Left ventricle myocardium superior (tissue), 1 donor: ENCODE data around the gene SYT12. TPM values are rescaled to one million over a fixed set of nuclear protein-coding genes. Genes with fewer than 3 reads are reported as not detected.
A peak's percentile ranks its signal among the peaks of the same experiment; 100 is the strongest.

Source experiments
- ATAC-seq: fragments of 200-7000 bp; cut with Tn5 transposase; one replicate; pipeline ENCODE4 v1.9.1; 2020; ENCODE audit warnings: mild to moderate bottlenecking, moderate library complexity
- DNase-seq: peaks from one replicate; pipeline ENCODE4 v3.0.0-alpha.2; 2020
- intact Hi-C: fragments of 100-400 bp; cut with micrococcal nuclease; formaldehyde crosslinking; loops from one replicate; pipeline ENCODE4 v1.11.0; 2022
- total RNA-seq: library from RNA; stranded (reverse); fragmentation: NEBNext Ultra II Directional; extraction: Animal tissue kit (Norgen Biotek cat#: 25700); gene quantifications from one replicate; pipeline ENCODE4 v1.2.1, GENCODE V29; 2021
- donor health status: DM: no; HTN: yes; CAD: no; lungs with severe emphysema.

SYT12 gene
- total RNA-seq, 1 donor from 2014 or later, result 0.37 TPM

DNA sequence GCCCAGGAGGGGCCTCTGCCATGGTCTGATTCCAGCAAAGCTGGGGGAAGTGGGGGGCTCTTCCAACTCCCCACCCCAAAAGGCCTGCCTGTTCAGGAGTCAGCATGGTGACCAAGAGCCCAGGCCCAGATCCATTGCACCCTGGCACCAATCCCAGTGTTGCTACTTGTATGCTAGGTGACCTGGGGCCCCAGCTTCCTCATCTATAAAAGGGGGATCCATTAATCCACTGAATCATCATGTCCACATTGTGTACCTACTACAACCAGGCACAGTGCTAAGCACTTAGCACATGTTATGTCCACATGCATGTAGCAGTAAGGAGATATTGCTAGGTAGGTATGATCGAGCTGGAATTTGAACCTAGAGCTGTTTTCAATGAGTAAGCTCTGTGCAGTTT, 2.0 kb downstream of the SYT12 start:
- ATAC-seq, result no peak
- no peak for DNase-seq
- intact Hi-C loops, result no loop called here

GRCh38 chr11:67025750-67026149, 2.8 kb downstream of the SYT12 start:
- DNase-seq, result no peak
- intact Hi-C loops, result no loop called here
- ATAC-seq, result no peak

GRCh38 chr11:67026941-67027340, 4.0 kb downstream of the SYT12 start:
- DNase-seq, result no peak
- intact Hi-C loops, result no loop called here
- ATAC-seq, result no peak

DNA sequence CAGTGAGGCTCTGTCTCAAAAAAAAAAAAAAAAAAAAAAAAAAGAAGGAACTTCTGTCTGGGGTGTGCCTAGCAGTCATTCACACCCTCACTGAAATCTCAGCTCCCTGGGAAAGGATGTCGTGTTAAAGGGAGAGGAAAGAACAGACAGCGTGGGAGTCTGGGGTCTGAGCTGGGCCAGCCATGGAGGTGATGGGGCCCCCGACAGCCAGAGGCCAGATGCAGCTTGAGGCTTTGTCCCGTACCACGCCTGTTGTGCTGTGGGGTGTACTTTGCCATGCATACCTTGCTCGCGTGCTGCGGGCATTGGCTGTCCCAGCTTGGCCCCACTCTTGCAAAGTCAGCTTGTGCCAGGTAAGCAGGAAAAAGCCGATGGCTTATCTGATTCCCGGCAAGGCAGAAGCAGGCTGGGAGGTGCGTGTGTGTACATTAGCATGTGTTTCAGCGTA, 4.6 kb downstream of the SYT12 start:
- ATAC-seq (no peak), DNase-seq (no peak)
- intact Hi-C loops, result no loop called here

- intact Hi-C loops, result no loop called here
- no peak for ATAC-seq
- DNase-seq, result no peak
Measured at GRCh38 chr11:67027943-67028542, 5.1 kb downstream of the SYT12 start.

DNA sequence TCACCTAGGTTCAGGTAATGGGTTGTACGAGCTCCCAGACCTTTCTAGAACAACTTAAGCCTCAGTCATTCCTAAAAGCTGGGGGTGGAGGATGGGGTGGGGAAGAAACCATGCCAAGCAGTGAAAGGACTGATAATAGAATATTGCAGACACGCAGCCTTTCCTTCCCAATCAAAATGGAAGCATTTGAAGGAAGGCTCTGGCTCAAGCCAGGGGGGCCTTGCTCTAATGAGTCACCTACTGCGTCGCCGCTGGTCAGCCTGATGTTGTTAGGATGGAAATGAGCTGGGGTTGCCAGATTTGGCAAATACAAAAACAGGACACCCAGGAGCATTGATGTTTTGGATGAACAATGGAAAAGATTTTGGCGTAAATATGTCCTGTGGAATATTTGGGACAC, 6.2 kb downstream of the SYT12 start:
- DNase-seq (no peak), ATAC-seq (no peak)
- intact Hi-C loops, result no loop called here

DNA sequence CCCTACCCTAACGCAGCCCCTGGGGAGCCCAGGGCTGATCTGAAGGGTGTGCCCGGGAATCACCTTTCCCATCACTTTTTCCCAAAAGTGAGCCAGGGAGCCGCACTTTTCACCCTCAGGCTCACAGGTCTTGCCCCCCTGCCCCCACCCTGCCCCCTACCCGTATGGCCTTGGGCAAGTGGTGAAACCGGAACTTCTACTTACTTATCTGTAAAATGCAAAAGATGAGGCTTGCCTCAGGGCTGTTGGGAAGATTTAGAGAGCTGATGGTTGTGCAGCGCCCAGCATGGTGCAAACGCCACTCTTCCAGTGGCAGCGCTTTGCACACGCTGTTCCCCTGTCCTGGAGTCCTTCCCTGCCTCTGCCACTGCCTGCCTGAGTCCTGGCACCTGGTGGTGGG, 8.0 kb downstream of the SYT12 start:
- no peak for DNase-seq
- intact Hi-C loops, result no loop called here
- ATAC-seq, result no peak

DNA sequence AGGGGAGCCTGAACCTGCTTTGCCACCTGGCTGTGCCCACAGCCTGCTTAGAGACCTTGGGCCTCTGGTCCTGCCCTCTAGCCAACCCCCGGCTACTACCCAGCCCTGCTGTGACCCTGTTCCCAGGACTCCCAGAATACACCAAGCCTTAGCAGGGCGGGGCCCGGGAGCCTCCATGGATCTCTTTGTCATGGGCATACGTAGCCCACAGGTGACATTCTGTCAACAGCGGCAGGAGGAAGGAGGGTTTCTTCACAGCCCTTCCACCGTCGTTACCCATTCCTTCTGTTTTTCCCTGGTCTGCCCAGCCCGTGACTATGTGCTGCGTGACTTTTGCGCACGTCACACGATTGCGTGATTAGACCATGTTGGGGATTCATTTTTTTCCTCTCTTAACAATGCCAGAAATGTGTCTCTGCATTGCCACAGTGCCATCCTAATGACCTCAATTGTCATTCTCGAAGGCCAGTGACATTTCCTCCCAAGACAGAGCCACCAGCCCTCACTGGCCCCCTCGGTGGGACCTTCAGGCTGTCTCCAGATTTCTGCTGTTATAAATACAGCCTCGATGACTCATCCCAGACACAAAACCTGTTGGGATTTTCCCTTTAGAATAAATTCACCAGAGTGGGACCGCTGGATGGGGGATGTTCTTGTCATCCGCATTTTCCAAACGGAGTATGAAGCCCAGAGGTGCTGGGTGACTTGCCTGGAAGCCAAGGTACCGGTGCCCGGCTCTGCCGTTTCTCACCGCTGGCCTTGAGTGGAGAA, 9.0 kb downstream of the SYT12 start:
- ATAC-seq (no peak), DNase-seq (no peak)
- intact Hi-C loops, result no loop called here

- ATAC-seq, result no peak
- DNase-seq, result no peak
- intact Hi-C loops, result no loop called here
Measured at GRCh38 chr11:67032830-67033551, 10.1 kb downstream of the SYT12 start.

GRCh38 chr11:67033661-67034166, 10.8 kb downstream of the SYT12 start:
- DNase-seq, result no peak
- ATAC-seq, result no peak
- intact Hi-C loops, result no loop called here

- DNase-seq (no peak), ATAC-seq (no peak)
- intact Hi-C loops, result no loop called here
Measured at GRCh38 chr11:67034350-67034749, 11.4 kb downstream of the SYT12 start.

DNA sequence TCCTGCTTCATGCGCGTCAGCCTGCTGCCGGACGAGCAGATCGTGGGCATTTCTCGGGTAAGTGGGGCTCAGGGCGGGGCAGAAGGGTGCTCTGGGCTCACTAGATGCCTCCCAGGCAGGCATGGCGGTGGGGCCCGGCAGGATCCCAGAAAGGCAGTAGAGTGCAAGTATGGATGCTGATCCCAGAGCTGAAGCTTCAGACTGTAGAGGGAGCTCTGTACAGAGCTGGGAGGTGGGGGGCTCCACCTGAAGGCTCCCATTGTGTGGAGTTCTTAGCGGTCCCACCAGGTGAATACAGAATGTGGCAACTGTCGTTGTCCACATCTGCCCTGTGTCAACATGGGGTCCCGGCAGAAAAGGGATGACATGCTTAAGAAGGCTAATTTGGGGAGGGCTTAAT, 17.2 kb downstream of the SYT12 start:
- no peak for DNase-seq
- ATAC-seq, result no peak
- intact Hi-C loops, result no loop called here

DNA sequence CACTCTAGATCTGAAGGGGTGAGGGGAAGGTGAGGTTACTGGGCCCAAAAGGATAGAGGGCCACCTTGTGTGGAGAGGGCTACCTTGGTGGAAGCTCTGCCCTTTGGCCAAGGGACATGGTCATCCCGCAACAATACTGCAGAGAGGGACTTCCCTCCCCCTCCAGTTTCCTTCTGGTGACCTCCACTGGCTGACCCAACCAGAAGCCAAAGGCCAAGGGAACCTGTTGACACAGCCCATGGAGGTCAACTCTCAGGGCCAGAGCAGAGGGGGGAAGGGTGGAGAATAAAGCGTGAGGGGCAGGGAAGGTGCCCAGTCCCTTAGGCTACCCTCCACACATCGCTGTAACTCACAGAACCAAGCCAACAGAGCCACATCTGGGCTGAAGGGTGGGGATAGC, 18.7 kb downstream of the SYT12 start:
- no peak for DNase-seq

DNA sequence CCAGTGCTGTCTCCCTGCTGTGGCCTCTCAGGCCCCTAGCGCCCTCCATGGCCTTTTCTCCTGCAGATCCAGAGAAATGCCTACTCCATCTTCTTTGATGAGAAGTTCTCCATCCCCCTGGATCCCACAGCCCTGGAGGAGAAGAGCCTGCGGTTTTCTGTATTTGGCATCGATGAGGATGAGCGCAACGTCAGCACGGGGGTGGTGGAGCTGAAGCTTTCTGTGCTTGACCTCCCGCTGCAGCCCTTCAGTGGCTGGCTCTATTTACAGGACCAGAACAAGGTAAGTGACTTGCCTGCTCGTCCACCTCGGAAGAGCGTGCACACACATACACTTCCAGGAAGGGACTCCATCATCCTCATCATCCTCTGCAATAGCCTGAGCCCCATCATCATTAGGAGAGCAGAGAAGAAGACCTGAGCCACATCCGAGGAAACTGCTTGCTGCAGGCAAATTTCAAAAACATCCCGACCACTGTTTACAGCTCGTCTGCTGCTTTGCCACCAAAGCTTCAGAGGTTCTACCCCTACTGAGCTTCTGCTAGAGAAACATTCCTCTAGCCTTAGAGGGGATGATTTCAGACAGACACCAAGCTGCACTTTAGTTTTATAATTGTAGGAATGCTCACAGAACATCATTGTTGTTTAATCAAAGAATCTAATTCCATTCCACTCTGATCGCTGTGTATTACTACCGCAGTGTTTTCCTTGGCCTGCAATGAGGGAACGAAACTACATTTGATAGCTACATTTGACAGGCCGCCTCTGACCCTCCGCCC, 20.8 kb downstream of the SYT12 start:
- DNase-seq, result no peak
- no peak for ATAC-seq
- intact Hi-C loops, result no loop called here

More for the DNA sequence above, 18.7 kb downstream of the SYT12 start:
- no peak for ATAC-seq
- intact Hi-C loops, result no loop called here

GRCh38 chr11:67044496-67044895, 21.6 kb downstream of the SYT12 start:
- ATAC-seq (no peak), DNase-seq (no peak)
- intact Hi-C loops, result no loop called here

GRCh38 chr11:67045314-67045713, 22.4 kb downstream of the SYT12 start:
- no peak for DNase-seq
- intact Hi-C loops, result no loop called here
- ATAC-seq, result peak; percentile 74

GRCh38 chr11:67048515-67049130, 25.7 kb downstream of the SYT12 start:
- no peak for ATAC-seq
- no peak for DNase-seq
- intact Hi-C loops, result no loop called here

DNA sequence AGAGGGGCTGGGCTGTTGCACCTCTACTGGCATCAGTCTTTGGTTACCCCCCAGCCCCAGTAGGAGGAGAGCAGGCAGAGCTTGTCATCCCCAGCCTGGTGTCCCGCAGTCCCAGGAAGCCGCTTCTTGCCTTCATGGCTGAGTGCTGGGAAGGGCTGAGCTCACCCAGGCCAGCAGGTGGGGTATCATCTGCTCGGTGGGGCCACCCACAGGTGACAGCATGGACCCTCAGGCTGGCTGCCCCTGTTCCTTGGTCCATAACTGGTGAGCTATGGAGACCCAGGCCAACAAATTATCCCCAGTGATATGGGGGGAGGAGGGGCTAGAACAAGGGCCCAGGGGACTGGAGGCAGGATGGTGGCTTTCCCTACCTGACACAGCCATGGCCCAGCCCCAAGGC, 27.2 kb downstream of the SYT12 start:
- ATAC-seq, result no peak
- intact Hi-C loops, result no loop called here
- DNase-seq, result no peak
